T-cell (primary cell): ENCODE data around the gene PDE7B. TPM values are rescaled to one million over a fixed set of nuclear protein-coding genes. Genes with fewer than 3 reads are reported as not detected.

Experiments used
- ATAC-seq, 4 experiments: fragments of 200-7000 bp in 3 of 4; fragments of 150-1000 bp in 1 of 4; cut with Tn5 transposase; replicated peaks in 1 of 4; 1 replicate in 3 of 4; 2 replicates in 1 of 4; pipeline ENCODE4 v1.10.0; 2021; ENCODE audit warnings: moderate library complexity in 3 of 4, mild to moderate bottlenecking in 2 of 4, moderate number of reproducible peaks in 1 of 4
- CTCF ChIA-PET, 2 donors: fragments of 300-600 bp; sonication (Branson Sonifier 250); formaldehyde crosslinking; loops; one replicate each; lab custom pipeline; 2022; ENCODE audit warnings: antibody characterized with exemption in 2 of 2; lab: Charles Lee
- POLR2A ChIA-PET, 2 donors: fragments of 300-600 bp; sonication (Branson Sonifier 250); formaldehyde crosslinking; loops; one replicate each; lab custom pipeline; 2022; ENCODE audit warnings: antibody characterized with exemption in 2 of 2; lab: Charles Lee
- DNase-seq, 35 experiments: peaks; one replicate each; pipeline versions ENCODE4 v3.0.0 to v3.0.0-alpha.2; 2013 to 2023
- H3K27ac ChIP-seq: one replicate; pipeline ENCODE4 v1.5.1; 2013; ENCODE audit warnings: low read length
- H3K27me3 ChIP-seq, 2 experiments: replicated peaks in 1 of 2; 1 replicate in 1 of 2; 2 replicates in 1 of 2; pipeline versions ENCODE4 v1.6.1 to v1.7.0; 2013; ENCODE audit warnings: low read length in 1 of 2, mixed read lengths in 1 of 2; ENCODE audit not compliant: control insufficient read depth in 2 of 2, insufficient read depth in 2 of 2; ENCODE audit errors: extremely low read depth in 1 of 2
- H3K36me3 ChIP-seq, 2 donors: 1 replicate in 1 of 2; 2 replicates in 1 of 2; pipeline versions ENCODE4 v1.6.1 to v1.7.0; 2013; ENCODE audit warnings: low read length in 1 of 2; ENCODE audit not compliant: control insufficient read depth in 2 of 2, insufficient read depth in 1 of 2; ENCODE audit errors: extremely low read depth in 1 of 2
- H3K4me1 ChIP-seq, 2 experiments: 1 replicate in 1 of 2; 2 replicates in 1 of 2; pipeline versions ENCODE4 v1.6.1 to v1.7.0; 2013; ENCODE audit warnings: low read length in 2 of 2, mixed read lengths in 1 of 2; ENCODE audit not compliant: insufficient read depth in 2 of 2, control insufficient read depth in 1 of 2; ENCODE audit errors: extremely low read depth in 1 of 2
- H3K4me3 ChIP-seq, 2 donors: 1 replicate in 1 of 2; 2 replicates in 1 of 2; pipeline versions ENCODE4 v1.5.1 to v1.7.0; 2013; ENCODE audit warnings: mild to moderate bottlenecking in 2 of 2, low read length in 1 of 2, moderate library complexity in 1 of 2; ENCODE audit not compliant: control insufficient read depth in 1 of 2; ENCODE audit errors: extremely low read depth in 1 of 2
- H3K9me3 ChIP-seq: 2 replicates; pipeline ENCODE4 v1.7.0; 2013
- H3K27ac Mint-ChIP-seq, 2 donors: one replicate each; pipeline ENCODE4 v1.8.0; 2020 to 2021; ENCODE audit warnings: mild to moderate bottlenecking in 2 of 2, mixed read lengths in 2 of 2
- H3K27me3 Mint-ChIP-seq, 2 donors: one replicate each; pipeline ENCODE4 v1.8.0; 2021 to 2022; ENCODE audit warnings: mixed read lengths in 2 of 2
- H3K36me3 Mint-ChIP-seq: one replicate; pipeline ENCODE4 v1.8.0; 2021; ENCODE audit warnings: mixed read lengths
- H3K4me1 Mint-ChIP-seq, 3 donors: one replicate each; pipeline ENCODE4 v1.8.0; 2020 to 2022; ENCODE audit warnings: mixed read lengths in 3 of 3, mild to moderate bottlenecking in 1 of 3
- H3K4me3 Mint-ChIP-seq, 3 donors: one replicate each; pipeline ENCODE4 v1.8.0; 2020 to 2022; ENCODE audit warnings: mild to moderate bottlenecking in 3 of 3, mixed read lengths in 3 of 3, moderate library complexity in 3 of 3
- H3K9me3 Mint-ChIP-seq, 3 donors: one replicate each; pipeline ENCODE4 v1.8.0; 2020 to 2022; ENCODE audit warnings: mixed read lengths in 3 of 3
- WGBS: methylation state at CpG from one replicate; pipeline ENCODE4 v1.1.5; 2013; ENCODE audit warnings: missing lambda C conversion rate; ENCODE audit not compliant: insufficient coverage; 5-methylcytosine and 5-hydroxymethylcytosine counted together
- total RNA-seq, 35 experiments: library from RNA in 6 of 35; stranded (reverse) in 6 of 35; fragments of 120-200 nt in 1 of 35; gene quantifications; one replicate each; pipeline versions ENCODE4 v1.2.1 to v1.2.4 and lab custom pipeline; 2013 to 2026

PDE7B gene
- total RNA-seq, 5 donors from 2014 or later (not counting 1 experiment from before 2014, with no cell fraction given), result 0.35 to 1.5 (median 0.69) TPM

DNA sequence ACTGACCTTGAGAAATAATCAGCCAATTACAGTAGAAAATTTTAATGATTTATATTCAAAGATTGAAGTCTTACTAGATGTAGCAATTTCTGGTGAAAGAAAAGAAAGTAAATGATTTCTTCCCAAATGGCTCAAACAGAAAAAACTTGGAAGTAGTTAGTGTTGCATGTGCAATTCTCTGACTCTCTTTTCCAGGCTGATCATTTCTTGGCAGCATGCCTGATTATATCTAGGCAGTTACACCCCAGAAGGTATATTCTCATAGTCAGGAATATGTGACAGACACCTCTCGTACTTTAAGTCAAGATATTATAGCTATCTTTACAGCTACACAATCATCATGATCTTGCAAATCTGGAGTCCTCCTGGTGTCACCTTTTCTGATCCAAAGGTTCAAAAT lies 122.9 kb downstream of the PDE7B start:
- Histone ChIP-seq H3K4me3 (no peak overlapping the region), H3K4me1 (no peaks in the 10 kb centered on the region), H3K27ac (no peak overlapping the region), H3K9me3 (no peaks in the 10 kb centered on the region), H3K36me3 (no peaks in the 10 kb centered on the region), H3K27me3 (no peaks in the 10 kb centered on the region)
- CTCF ChIA-PET, result no interaction called here
- Mint-ChIP-seq H3K4me1 (no peaks in the 10 kb centered on the region), H3K27ac (no peak overlapping the region), H3K36me3 (no peaks in the 10 kb centered on the region), H3K4me3 (no peak overlapping the region), H3K27me3 (no peaks in the 10 kb centered on the region), H3K9me3 (peaks cover 0 to 3% (median under 1%) of the 10 kb centered on the region in 3 donors)
- POLR2A ChIA-PET, result no interaction called here
- no CpG with 5 or more reads among the region's 1 CpG for WGBS
- no peak for ATAC-seq
- DNase-seq, result no peak

DNA sequence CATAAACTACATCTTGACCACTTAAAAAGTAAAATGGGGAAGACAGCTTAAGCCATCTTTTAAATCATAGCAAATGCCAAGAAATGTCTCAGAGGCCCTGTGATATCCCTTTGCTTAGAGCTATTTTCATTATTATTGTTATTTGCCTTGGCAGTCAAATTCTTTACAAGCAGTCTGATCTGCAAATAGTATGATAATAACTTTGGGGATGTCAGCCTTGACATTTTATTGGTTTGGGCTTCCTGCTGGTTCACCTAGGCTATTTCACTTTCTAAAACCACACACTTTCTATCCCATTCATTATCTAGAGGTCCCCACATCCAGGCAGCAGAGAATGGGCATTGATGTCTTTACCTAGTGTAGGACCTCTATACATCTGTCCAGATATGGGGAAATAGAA lies 125.1 kb downstream of the PDE7B start:
- H3K27me3 ChIP-seq, result no peaks in the 10 kb centered on the region
- Mint-ChIP-seq H3K4me3 (no peak overlapping the region), H3K4me1 (no peaks in the 10 kb centered on the region), H3K36me3 (no peaks in the 10 kb centered on the region), H3K27me3 (no peaks in the 10 kb centered on the region), H3K27ac (no peak overlapping the region), H3K9me3 (peaks cover 0 to 2% (median 0%) of the 10 kb centered on the region in 3 donors)
- H3K27ac ChIP-seq, result no peak overlapping the region
- no peak overlapping the region for H3K4me3 ChIP-seq
- H3K4me1 ChIP-seq, result no peaks in the 10 kb centered on the region
- H3K9me3 ChIP-seq, result no peaks in the 10 kb centered on the region
- H3K36me3 ChIP-seq, result no peaks in the 10 kb centered on the region
- DNase-seq (no peak), ATAC-seq (no peak)
- ChIA-PET CTCF (no interaction called here), POLR2A (no interaction called here)

DNA sequence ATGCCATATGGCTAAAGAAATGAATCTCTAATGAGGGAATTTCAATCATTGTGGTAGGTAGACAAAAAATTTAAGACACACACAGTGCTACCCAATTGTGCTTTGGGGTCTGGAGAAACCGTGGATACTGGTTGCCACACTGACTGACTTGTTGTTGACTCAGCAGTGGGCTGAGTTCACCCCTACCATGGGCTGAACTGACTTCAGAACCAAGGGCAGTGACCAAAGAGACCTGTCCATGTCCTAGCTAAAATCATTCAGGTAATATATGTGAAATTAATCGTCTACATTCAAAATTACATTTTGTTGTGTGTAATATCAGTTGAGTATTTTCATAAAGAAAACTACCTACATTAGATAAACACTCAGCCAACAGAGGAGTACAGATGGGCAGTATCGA lies 131.6 kb downstream of the PDE7B start:
- Histone ChIP-seq H3K9me3 (no peaks in the 10 kb centered on the region), H3K27me3 (no peaks in the 10 kb centered on the region), H3K27ac (no peak overlapping the region), H3K4me3 (no peak overlapping the region), H3K36me3 (no peaks in the 10 kb centered on the region), H3K4me1 (no peaks in the 10 kb centered on the region)
- no peak overlapping the region for H3K27ac Mint-ChIP-seq
- no peaks in the 10 kb centered on the region for H3K4me1 Mint-ChIP-seq
- WGBS, result 20% methylated on average over 1 of the region's 3 CpGs
- H3K4me3 Mint-ChIP-seq, result no peak overlapping the region
- H3K9me3 Mint-ChIP-seq, result peaks cover 0 to 2% (median 0%) of the 10 kb centered on the region in 3 donors
- ChIA-PET POLR2A (no interaction called here), CTCF (no interaction called here)
- DNase-seq, result no peak
- H3K27me3 Mint-ChIP-seq, result no peaks in the 10 kb centered on the region
- H3K36me3 Mint-ChIP-seq, result no peaks in the 10 kb centered on the region
- no peak for ATAC-seq

DNA sequence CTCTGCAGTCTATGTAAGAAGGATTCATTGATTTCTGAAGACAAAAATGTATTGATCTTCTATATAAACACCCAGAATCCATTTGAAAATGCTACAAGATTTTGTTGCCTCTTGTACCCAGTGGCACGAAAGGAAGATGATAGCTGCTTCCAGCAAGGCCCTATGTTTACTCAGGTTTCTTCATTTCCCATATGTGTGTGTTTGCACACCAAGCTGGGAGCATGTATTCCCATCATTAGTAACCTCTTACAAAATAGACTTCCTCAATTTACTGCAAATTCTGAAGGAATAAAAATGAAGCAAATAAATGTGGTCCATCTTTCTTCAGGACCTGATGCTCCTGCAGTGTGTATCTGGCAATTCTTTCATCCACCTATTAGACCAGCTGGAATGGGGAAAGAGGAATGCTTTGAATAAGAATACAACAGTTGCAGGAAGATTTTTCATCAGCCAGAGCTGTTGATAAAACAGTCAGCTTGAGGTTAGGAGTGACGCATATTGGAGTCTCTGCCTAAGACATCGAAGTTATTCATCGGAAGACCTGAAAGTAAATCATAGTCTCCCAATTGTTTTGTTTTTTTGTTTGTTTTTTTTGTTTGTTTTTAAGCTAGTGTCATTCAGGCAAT lies 132.3 kb downstream of the PDE7B start:
- Histone ChIP-seq H3K4me3 (no peak overlapping the region), H3K27ac (no peak overlapping the region), H3K9me3 (no peaks in the 10 kb centered on the region), H3K27me3 (no peaks in the 10 kb centered on the region), H3K4me1 (no peaks in the 10 kb centered on the region), H3K36me3 (no peaks in the 10 kb centered on the region)
- ChIA-PET POLR2A (no interaction called here), CTCF (interaction anchor here (0.5 kb wide), 2 partner anchors 14 to 59 kb away, joined by 3 to 6 read pairs; no protein-coding TSS in a partner anchor)
- Mint-ChIP-seq H3K27me3 (no peaks in the 10 kb centered on the region), H3K27ac (no peak overlapping the region), H3K4me3 (no peak overlapping the region), H3K36me3 (no peaks in the 10 kb centered on the region), H3K9me3 (peaks cover 0 to 2% (median 0%) of the 10 kb centered on the region in 3 donors), H3K4me1 (no peaks in the 10 kb centered on the region)
- DNase-seq, result no peak
- no peak for ATAC-seq
- WGBS, result 92% methylated on average over 2 of the region's 4 CpGs

DNA sequence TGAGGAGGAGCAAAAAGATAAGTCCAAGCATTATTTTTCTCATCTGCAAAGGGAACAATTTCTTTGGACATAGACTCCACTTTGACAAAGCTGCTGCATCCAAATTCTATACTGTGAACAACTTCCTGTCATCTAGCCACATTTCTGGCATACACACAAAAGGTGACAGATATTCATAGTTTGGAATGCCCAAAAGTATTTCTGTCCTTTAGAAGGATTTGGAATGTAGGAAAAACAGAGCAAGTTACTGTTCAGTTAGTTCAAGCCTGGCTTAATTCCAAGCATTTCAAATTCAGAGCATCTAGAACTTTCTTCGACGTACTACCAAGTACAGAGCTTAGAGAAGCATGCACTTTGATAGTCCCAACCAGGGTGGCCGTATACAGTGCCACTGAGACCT lies 134.0 kb downstream of the PDE7B start:
- Histone ChIP-seq H3K4me1 (no peaks in the 10 kb centered on the region), H3K9me3 (no peaks in the 10 kb centered on the region), H3K27ac (no peak overlapping the region), H3K36me3 (no peaks in the 10 kb centered on the region), H3K4me3 (no peak overlapping the region), H3K27me3 (no peaks in the 10 kb centered on the region)
- H3K4me1 Mint-ChIP-seq, result no peaks in the 10 kb centered on the region
- DNase-seq, result no peak
- no peaks in the 10 kb centered on the region for H3K36me3 Mint-ChIP-seq
- H3K4me3 Mint-ChIP-seq, result no peak overlapping the region
- CTCF ChIA-PET, result no interaction called here
- no peak overlapping the region for H3K27ac Mint-ChIP-seq
- 82% methylated on average over 3 of the region's 3 CpGs for WGBS
- POLR2A ChIA-PET, result no interaction called here
- no peak for ATAC-seq
- H3K9me3 Mint-ChIP-seq, result no peaks in the 10 kb centered on the region
- H3K27me3 Mint-ChIP-seq, result peaks cover 0 to 2% of the 10 kb centered on the region in 2 donors

DNA sequence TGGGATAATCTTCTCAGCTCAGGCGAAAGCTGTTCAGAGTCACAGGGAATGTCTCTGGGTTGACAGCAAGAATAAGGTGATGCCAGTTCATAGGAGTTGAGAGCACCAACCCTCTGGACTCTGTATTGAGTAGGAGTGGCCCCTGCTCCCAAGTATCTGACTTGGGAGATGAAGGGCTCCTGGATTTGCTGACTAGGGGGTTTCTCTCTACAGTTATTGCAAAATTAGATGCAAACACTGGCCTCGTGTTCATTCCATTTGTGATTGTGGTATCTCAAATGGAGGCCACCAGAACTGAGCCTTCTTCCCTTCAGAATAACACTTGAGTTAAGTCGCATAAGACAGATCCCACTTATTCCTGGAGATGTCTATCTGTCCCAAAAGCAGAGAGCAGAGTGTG lies 135.7 kb downstream of the PDE7B start:
- no peaks in the 10 kb centered on the region for H3K4me1 Mint-ChIP-seq
- DNase-seq (no peak), ATAC-seq (no peak)
- Histone ChIP-seq H3K9me3 (no peaks in the 10 kb centered on the region), H3K27ac (no peak overlapping the region), H3K4me3 (no peak overlapping the region), H3K36me3 (no peaks in the 10 kb centered on the region), H3K4me1 (no peaks in the 10 kb centered on the region), H3K27me3 (no peaks in the 10 kb centered on the region)
- peaks cover 0 to 3% of the 10 kb centered on the region in 2 donors for H3K27me3 Mint-ChIP-seq
- CTCF ChIA-PET, result no interaction called here
- no peaks in the 10 kb centered on the region for H3K9me3 Mint-ChIP-seq
- H3K36me3 Mint-ChIP-seq, result no peaks in the 10 kb centered on the region
- 100% methylated on average over 1 of the region's 3 CpGs for WGBS
- POLR2A ChIA-PET, result no interaction called here
- H3K4me3 Mint-ChIP-seq, result no peak overlapping the region
- no peak overlapping the region for H3K27ac Mint-ChIP-seq

DNA sequence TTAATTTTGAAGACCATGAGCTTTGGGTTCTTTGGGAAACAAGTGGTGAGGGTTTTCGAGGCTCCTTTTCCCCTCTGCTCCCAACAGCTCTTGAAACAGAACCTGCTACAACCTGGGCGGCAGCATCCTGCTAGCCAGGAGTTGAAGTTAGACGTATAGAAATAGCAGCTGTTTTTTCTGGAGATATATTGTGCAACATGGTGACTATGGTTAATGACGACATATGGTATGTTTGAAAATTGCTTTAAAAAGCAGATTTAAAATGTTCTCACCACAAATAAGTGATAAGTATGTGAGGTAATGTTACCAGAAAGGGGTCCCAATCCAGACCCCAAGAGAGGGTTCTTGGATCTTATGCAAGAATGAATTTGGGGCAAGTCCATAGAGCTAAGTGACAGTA lies 138.9 kb downstream of the PDE7B start:
- Mint-ChIP-seq H3K36me3 (no peaks in the 10 kb centered on the region), H3K4me3 (no peak overlapping the region), H3K27me3 (peaks cover 0 to 5% of the 10 kb centered on the region in 2 donors), H3K27ac (no peak overlapping the region), H3K9me3 (no peaks in the 10 kb centered on the region), H3K4me1 (no peaks in the 10 kb centered on the region)
- Histone ChIP-seq H3K27ac (no peak overlapping the region), H3K9me3 (no peaks in the 10 kb centered on the region), H3K27me3 (no peaks in the 10 kb centered on the region), H3K36me3 (no peaks in the 10 kb centered on the region), H3K4me1 (no peaks in the 10 kb centered on the region), H3K4me3 (no peak overlapping the region)
- ATAC-seq (no peak), DNase-seq (no peak)
- CTCF ChIA-PET, result no interaction called here
- 100% methylated on average over 1 of the region's 4 CpGs for WGBS
- POLR2A ChIA-PET, result no interaction called here
